GM12878 (cell line): Measurements from ENCODE around the gene DIP2A. TPM values are rescaled to one million over a fixed set of nuclear protein-coding genes. Genes with fewer than 3 reads are reported as not detected.

Experiments
- ATAC-seq: fragments of 200-7000 bp; cut with Tn5 transposase; 3 replicates; pipeline ENCODE4 v1.9.1; 2020; ENCODE audit warnings: mild to moderate bottlenecking, moderate library complexity
- BruUV-seq: library from RNA; stranded (reverse); fragments of 400-500 nt; replicated peaks from 2 replicates; lab custom pipeline; 2021; lab: Mats Ljungman, UMichigan
- CTCF ChIA-PET: fragments of 300-600 bp; sonication (Branson Sonifier 250); formaldehyde crosslinking; extraction: SDS; loops from one replicate; lab custom pipeline; 2021; ENCODE audit warnings: inconsistent platforms; lab: Yijun Ruan, JAX
- POLR2A ChIA-PET: fragments of 350-600 bp; formaldehyde crosslinking; extraction: SDS; loops from one replicate; lab custom pipeline; 2021; ENCODE audit warnings: inconsistent platforms; lab: Charles Lee
- RAD21 ChIA-PET: fragments of 300-600 bp; sonication (Branson Sonifier 250); formaldehyde crosslinking; loops from one replicate; lab custom pipeline; 2023; ENCODE audit warnings: antibody characterized with exemption; ENCODE audit not compliant: unreplicated experiment; lab: Charles Lee
- SMC1A ChIA-PET: fragments of 300-600 bp; sonication (Branson Sonifier 250); formaldehyde crosslinking; loops from one replicate; lab custom pipeline; 2023; ENCODE audit not compliant: unreplicated experiment, uncharacterized antibody; lab: Charles Lee
- DNase-seq: peaks from one replicate; pipeline ENCODE4 v3.0.0-alpha.2; 2011; ENCODE audit warnings: low read depth, low spot score
- FAIRE-seq: peaks from 3 replicates; lab custom pipeline; 2011; peaks lifted over from hg19 to GRCh38; lab: Jason Lieb, UNC
- H2AFZ ChIP-seq: 2 replicates; pipeline ENCODE4 v1.6.0; 2011; ENCODE audit warnings: low read depth, low read length, control low read depth; ENCODE audit not compliant: control insufficient read depth
- H3K27ac ChIP-seq: 2 replicates; pipeline ENCODE4 v1.5.1; 2011; ENCODE audit warnings: control low read depth; ENCODE audit not compliant: control insufficient read depth, insufficient read depth
- H3K27me3 ChIP-seq, 2 experiments: replicated peaks in 1 of 2; 2 replicates each; pipeline versions ENCODE4 v1.6.0 to v1.6.1; 2011; ENCODE audit warnings: low read length in 1 of 2; ENCODE audit not compliant: control insufficient read depth in 2 of 2, insufficient read depth in 2 of 2
- H3K36me3 ChIP-seq, 2 experiments: 2 replicates each; pipeline ENCODE4 v1.5.1; 2011; ENCODE audit warnings: low read length in 1 of 2; ENCODE audit not compliant: control insufficient read depth in 2 of 2, insufficient read depth in 2 of 2
- H3K4me1 ChIP-seq: 2 replicates; pipeline ENCODE4 v1.6.1; 2011; ENCODE audit warnings: mild to moderate bottlenecking, low read length, moderate library complexity, mixed read lengths; ENCODE audit not compliant: control insufficient read depth, insufficient read depth
- H3K4me2 ChIP-seq: 2 replicates; pipeline ENCODE4 v1.6.0; 2011; ENCODE audit warnings: control low read depth; ENCODE audit not compliant: control insufficient read depth, insufficient read depth
- H3K4me3 ChIP-seq: fragments of 200-600 bp; sonication (generic); 2 replicates; pipeline ENCODE4 v1.5.1; 2016
- H3K79me2 ChIP-seq: 2 replicates; pipeline ENCODE4 v1.6.0; 2011; ENCODE audit warnings: low read length; ENCODE audit not compliant: control insufficient read depth, insufficient read depth
- H3K9ac ChIP-seq: 2 replicates; pipeline ENCODE4 v1.8.0; 2011; ENCODE audit warnings: low read length, control low read depth, mixed read lengths; ENCODE audit not compliant: control insufficient read depth, insufficient read depth
- H3K9me3 ChIP-seq: replicated peaks from 3 replicates; pipeline ENCODE4 v1.5.1; 2011; ENCODE audit warnings: mild to moderate bottlenecking, low read length; ENCODE audit not compliant: control insufficient read depth, insufficient read depth
- H4K20me1 ChIP-seq: 2 replicates; pipeline ENCODE4 v1.6.0; 2011; ENCODE audit not compliant: control insufficient read depth, insufficient read depth
- GABPA ChIP-seq: IDR thresholded peaks from 2 replicates; pipeline ENCODE4 v1.6.1; 2014; ENCODE audit warnings: antibody characterized with exemption, low read depth, mild to moderate bottlenecking, inconsistent platforms
- MTA3 ChIP-seq: IDR thresholded peaks from 2 replicates; pipeline ENCODE4 v1.6.1; 2012; ENCODE audit warnings: low read length, inconsistent platforms, borderline replicate concordance
- PAX5 ChIP-seq: IDR thresholded peaks from 2 replicates; pipeline ENCODE4 v1.6.1; 2011; ENCODE audit warnings: low read depth, low read length, borderline replicate concordance
- YBX1 ChIP-seq: fragments of 450-650 bp; IDR thresholded peaks from 2 replicates; pipeline ENCODE4 v1.6.1; 2016; ENCODE audit warnings: antibody characterized with exemption
- WGBS: methylation state at CpG from one replicate; pipeline ENCODE4 v1.1.6; 2016; ENCODE audit warnings: low lambda C conversion rate; ENCODE audit not compliant: insufficient replicate concordance, insufficient coverage; ENCODE audit errors: missing lambda C conversion rate; 5-methylcytosine and 5-hydroxymethylcytosine counted together
- in situ Hi-C: fragments of 300-500 bp; cut with MboI; formaldehyde crosslinking; loops from 9 replicates; pipeline ENCODE4 v1.14.3; 2018; ENCODE audit warnings: mixed read lengths
- intact Hi-C: fragments of 100-400 bp; cut with micrococcal nuclease; formaldehyde crosslinking; loops from one replicate; pipeline ENCODE4 v1.14.2; 2022; ENCODE audit not compliant: unreplicated experiment
- polyA plus RNA-seq, 11 experiments: library from polyadenylated mRNA; depleted of rRNA in 4 of 11; unstranded in 6 of 11; stranded (reverse) in 5 of 11; fragments of >200 nt; fragmentation: Nextera tagmentation in 4 of 11; fragmentation: Illumina TruSeq in 1 of 11; extraction: Ambion mirVana in 4 of 11; extraction: Trizol in 1 of 11; gene quantifications; 1 replicate in 1 of 11; 2 replicates in 10 of 11; pipeline versions ENCODE4 v1.2.1 to v1.2.3, GENCODE V29; 2011 to 2016; ENCODE audit warnings: inconsistent platforms in 2 of 11, missing spikeins in 2 of 11, low read depth in 1 of 11
- total RNA-seq, 4 experiments: library from RNA; depleted of rRNA in 3 of 4; stranded (reverse); fragments of >200 nt in 3 of 4; fragmentation: Illumina TruSeq in 1 of 4; extraction: Trizol in 1 of 4; gene quantifications; 2 replicates each; pipeline versions ENCODE4 v1.2.1 to v1.2.3, GENCODE V29; 2013 to 2021
- TF ChIP-seq, protein P1 (sequence below): fragments of 450-650 bp; formaldehyde crosslinking; IDR thresholded peaks from 2 replicates; pipeline ENCODE4 v1.4.0; 2022; ENCODE audit warnings: mild to moderate bottlenecking, moderate library complexity

DIP2A gene
- total and polyA plus RNA-seq, 10 of the 15 experiments (the other 5 are each of a cell fraction or from before 2014, with no cell fraction given): 1.7 to 25.5 (median 12.2) TPM

DNA sequence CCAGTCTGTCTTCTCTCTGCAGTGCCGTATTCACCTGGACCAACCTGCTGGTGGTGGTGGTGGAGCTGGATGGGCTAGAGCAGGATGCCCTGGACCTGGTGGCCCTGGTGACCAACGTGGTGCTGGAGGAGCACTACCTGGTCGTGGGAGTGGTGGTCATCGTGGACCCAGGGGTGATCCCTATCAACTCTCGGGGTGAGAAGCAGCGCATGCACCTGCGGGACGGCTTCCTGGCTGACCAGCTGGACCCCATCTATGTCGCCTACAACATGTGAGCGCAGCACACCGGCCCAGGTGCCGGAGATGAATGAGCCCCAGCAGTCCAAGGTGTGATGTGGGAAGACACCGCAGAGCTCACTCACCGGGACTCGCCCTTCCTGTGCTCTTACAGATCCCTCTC, 108.7 kb downstream of the DIP2A start:
- POLR2A ChIA-PET: no interaction called here
- H3K79me2 ChIP-seq: no peaks in the 10 kb centered on the region
- no TSS peak for BruUV-seq
- no peak overlapping the region for H3K4me2 ChIP-seq
- DNase-seq: no peak
- FAIRE-seq: no peak
- WGBS: 88% methylated on average over 14 of the region's 15 CpGs
- H3K4me3 ChIP-seq: no peak overlapping the region
- peaks cover 1% of the 10 kb centered on the region; the same call in 1 of the 3 replicates for H3K9me3 ChIP-seq
- intact Hi-C loops: no loop called here
- TF ChIP-seq MTA3 (no peak), YBX1 (no peak), GABPA (no peak), PAX5 (no peak)
- TF ChIP-seq, protein P1, sequence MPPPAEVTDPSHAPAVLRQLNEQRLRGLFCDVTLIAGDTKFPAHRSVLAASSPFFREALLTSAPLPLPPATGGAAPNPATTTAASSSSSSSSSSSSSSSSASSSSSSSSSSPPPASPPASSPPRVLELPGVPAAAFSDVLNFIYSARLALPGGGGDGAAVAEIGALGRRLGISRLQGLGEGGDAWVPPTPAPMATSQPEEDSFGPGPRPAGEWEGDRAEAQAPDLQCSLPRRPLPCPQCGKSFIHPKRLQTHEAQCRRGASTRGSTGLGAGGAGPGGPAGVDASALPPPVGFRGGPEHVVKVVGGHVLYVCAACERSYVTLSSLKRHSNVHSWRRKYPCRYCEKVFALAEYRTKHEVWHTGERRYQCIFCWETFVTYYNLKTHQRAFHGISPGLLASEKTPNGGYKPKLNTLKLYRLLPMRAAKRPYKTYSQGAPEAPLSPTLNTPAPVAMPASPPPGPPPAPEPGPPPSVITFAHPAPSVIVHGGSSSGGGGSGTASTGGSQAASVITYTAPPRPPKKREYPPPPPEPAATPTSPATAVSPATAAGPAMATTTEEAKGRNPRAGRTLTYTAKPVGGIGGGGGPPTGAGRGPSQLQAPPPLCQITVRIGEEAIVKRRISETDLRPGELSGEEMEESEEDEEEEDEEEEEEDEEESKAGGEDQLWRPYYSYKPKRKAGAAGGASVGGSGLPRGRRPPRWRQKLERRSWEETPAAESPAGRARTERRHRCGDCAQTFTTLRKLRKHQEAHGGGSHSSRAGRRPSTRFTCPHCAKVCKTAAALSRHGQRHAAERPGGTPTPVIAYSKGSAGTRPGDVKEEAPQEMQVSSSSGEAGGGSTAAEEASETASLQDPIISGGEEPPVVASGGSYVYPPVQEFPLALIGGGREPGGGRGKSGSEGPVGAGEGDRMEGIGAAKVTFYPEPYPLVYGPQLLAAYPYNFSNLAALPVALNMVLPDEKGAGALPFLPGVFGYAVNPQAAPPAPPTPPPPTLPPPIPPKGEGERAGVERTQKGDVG (CRISPR knock-in tag): no peak
- TF ChIP-seq, all 136 proteins: peak for 0
- H3K9ac ChIP-seq: no peak overlapping the region
- no peak overlapping the region for H3K27ac ChIP-seq
- H4K20me1 ChIP-seq: no peaks in the 10 kb centered on the region
- no peak for ATAC-seq
- SMC1A ChIA-PET: no interaction called here
- H3K4me1 ChIP-seq: no peaks in the 10 kb centered on the region
- peaks cover 3 to 22% of the 10 kb centered on the region in 2 experiments for H3K36me3 ChIP-seq
- no peaks in the 10 kb centered on the region for H3K27me3 ChIP-seq
- RAD21 ChIA-PET: no interaction called here
- in situ Hi-C loops: no loop called here
- CTCF ChIA-PET: no interaction called here
- H2AFZ ChIP-seq: no peak overlapping the region
